TTC549 (cell line): ENCODE results near the gene GGT7.
"Not testable (repeated sequence)": the region's sequence is repeated elsewhere in the genome, so short reads cannot be mapped to it uniquely, and the experiment has no call there.

Experiments used
- FAIRE-seq: peaks from 2 replicates; lab custom pipeline; 2012; peaks lifted over from hg19 to GRCh38; lab: Jason Lieb, UNC

Gene GGT7

GRCh38 chr20:34848597-34848996 is 24.1 kb downstream of the GGT7 start:
- no peak for FAIRE-seq

DNA sequence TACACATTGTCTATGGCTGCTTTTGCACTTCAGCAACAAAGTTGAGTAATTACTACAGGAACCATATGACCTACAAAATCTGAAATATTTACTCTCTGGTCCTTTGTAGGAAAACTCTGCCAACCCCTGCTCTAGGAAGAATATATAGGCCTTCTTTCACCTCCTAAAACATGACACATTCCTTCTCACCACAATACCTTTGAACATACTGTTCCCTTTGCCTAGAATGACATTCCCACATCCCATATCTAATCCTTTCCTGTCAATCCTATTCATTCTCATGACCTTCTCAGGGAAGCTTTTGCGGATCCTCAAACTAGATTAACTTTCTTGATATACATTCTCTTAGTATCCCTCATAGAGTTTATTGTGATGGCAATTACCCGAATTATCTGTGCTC is 29.2 kb downstream of the GGT7 start:
- no peak for FAIRE-seq

- FAIRE-seq: no peak
Measured at GRCh38 chr20:34842143-34842542, 30.5 kb downstream of the GGT7 start.

GRCh38 chr20:34834459-34834893 is 38.2 kb downstream of the GGT7 start:
- FAIRE-seq: peak; percentile 70

DNA sequence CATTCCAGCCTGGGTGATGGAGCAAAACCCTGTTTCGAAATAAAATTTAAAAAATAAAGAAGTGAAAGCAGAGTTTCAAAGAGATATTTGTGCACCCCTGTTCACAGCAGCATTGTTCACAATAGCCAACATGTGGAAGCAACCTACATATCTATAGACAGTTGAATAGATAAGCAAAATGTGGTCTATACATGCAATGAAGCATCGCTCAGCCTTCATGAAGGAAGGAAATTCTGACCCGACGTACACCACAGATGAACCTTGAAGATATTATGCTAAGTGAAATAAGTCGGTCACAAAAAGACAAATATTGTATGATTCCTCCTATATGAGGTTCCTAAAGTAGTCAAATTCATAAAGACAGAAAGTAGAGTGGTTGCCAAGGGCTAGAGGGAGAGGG is 40.7 kb downstream of the GGT7 start:
- no peak for FAIRE-seq

- FAIRE-seq: no peak
Measured at GRCh38 chr20:34829191-34829590, 43.5 kb downstream of the GGT7 start.

DNA sequence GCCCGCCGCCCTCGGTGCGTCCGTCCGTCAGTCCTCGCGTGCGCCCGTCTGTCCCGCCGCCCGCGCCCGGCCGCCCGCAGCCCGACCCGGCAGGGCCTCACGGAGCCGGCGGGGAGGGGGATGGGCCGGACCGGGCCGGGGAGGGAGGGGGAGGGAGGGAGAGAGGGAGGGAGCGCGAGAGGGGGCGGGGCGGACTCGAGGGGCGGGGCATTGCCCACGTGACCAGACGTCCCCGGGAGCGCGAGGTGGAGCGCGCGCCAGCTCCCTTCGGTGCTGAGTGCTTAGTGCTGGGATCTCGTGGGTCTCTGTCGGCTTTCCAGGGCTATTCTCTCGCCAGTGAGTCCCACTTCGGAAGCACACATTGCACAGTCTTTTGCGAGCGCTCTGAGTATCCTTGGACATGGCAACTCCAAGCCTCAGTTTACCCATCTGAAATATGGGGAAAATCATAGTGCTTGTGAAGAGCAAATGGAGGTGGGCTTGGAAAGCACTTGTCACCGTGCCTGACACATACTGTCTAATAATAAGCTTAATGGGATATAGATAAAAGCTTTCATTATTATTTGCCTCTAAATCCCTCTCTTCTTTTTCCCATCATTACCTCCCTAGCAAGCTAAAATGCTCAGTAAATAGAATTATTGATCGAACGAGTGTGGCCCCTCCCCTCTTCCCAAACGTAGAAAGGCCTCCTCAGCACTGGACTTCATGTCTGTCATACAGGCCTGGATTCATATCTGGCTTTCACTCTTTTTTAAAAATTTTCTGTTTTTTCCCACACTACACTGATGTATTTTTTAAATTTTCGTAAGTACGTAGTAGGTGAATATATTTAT is 46.9 kb downstream of the GGT7 start, which contains the start of gene NCOA6:
NCOA6 (minus strand) TSS at position 122 of the 833 bp plus-strand sequence. CDS start 43,296 bp downstream, outside the sequence.
- FAIRE-seq: no peak

DNA sequence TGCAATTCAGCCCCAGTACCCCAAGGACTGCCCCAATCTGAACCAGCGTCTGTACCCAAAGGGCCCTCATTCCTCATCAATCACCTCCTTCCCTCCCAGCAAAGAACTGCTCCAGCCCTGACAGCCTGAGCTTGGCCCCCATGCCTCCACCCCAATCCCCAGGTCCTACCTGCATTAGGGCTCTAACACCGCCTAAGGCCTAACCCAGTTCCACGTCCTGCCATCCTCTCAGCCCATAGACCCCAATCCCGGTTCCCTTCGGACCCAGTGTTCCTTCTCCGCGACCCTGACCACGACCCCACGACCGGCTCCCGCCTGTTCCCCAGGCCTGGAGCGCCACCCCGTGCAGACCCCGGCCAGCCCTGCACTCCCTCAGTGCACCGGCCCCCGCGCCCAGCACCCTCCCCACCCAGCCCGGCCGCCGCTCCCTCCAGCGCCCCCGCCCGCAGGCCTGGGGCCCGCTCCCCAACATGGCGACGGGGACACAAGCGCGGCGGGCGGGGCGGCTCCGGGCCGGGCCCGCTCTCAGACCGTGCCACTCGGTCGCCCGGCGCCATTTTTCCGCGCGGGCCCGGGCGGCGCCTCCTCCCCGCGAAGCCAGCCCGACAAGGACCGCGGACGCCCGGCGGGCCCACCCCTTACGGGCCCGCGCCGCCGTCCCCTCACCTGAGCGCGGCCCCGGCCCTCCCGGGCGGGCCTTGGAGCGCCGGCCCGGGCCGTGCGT is 47.7 kb downstream of the GGT7 start:
- no peak for FAIRE-seq

- no peak for FAIRE-seq
Measured at GRCh38 chr20:34824452-34824805, 48.2 kb downstream of the GGT7 start.

DNA sequence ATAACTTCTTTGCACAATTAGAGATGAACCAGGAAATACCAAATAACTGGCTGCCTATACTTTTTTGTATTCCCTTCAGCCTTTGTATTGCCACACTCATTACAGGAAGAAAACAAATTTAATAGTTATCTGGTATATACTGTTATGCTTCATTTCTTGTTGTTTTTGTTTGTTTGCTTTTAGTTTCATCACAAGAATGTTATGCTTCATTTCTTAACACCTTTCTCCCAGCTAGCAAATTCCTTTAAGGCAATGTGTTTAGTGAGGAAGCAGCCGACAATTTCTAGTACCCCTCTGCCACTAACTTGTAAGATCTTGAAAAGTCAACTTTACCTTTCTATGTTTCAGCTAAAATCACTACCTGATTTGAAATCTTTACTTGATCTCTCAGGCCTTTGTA is 48.6 kb downstream of the GGT7 start:
- FAIRE-seq: no peak

DNA sequence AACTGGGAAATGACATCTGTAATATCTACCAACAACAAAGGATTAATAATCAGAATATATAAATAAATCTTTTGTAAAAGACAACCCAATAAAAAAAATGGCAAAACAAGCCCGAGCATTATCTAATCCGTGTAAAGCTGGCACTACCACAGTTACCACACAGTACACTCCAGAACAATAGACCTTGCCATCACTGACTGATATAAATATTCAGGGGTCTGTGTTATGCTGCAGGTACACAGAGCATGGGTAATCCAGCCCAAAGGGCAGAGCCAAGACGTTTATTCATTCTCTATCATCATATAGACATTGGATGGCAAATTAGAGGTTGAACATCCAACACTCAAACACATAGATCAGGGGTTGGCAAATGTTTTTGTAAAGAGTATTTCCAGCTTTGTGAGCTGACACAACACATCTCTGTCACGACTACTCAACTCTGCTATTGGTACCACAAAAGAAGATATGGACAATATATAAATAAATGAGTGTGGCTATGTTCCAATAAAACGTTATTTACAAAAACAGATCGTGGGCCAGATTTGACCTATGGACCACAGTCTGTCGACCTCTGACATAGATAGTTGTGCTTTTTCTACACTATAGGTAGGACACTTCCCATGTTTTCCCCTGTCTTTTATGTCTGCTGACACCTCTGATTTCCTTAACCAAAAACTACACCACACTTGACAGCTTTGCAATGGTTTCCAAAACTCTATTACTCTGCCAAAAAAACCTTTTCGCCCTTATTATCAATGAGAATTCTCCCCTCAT is 51.7 kb downstream of the GGT7 start:
- FAIRE-seq: no peak

DNA sequence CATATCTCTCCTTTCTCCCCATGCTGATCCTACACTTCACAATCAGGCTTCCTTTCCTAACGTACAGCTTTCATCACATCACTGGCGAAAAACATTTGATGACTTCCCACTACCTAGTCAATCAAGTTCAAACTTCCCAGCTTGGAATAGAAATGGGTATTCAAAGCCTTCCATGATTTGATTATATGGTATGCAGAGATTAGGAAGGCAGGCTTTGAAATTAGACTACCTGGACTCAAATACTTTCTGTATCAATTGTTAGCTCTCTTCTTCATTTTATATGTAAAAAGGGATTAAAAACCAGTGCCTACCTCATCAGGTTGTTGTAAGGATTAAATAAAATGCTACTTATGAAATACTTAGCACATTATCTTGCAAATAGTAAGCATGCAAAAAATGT is 54.9 kb downstream of the GGT7 start:
- no peak for FAIRE-seq

DNA sequence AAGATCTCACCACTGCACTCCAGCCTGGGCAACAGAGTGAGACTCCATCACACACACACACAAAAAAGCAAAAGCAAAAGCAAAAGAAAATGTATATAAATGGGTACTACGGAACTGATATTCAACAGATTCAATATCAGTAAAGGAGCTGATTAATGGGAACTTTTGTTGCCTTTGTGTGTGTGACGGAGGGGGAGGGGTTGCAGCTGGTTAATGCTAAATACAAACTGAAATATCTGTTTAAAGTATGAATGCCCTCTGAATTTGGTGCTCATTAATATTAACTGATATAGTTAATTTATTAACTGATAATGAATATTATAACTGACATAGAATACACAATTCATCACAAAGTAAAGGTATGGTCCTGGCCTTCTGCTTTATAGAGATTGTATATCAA is 55.6 kb downstream of the GGT7 start:
- no peak for FAIRE-seq

DNA sequence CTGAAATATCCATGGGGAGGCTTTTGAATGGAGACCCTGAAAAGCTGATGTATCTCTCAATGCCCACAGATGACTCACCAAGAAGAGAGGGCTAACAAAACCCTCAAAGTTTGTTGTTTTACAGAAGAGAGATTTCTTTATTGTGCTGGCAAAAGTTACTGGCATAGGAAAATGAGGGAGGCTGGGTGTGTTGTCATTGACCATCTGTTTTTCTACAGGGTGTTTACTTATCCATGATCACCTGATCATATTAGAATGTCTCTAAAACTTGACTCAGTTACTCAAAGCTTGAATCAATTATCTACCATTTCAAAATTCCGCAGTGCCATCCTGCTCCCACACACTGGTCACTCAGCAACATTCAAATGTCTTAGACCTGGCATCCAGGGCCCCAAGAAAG is 57.0 kb downstream of the GGT7 start:
- FAIRE-seq: no peak

DNA sequence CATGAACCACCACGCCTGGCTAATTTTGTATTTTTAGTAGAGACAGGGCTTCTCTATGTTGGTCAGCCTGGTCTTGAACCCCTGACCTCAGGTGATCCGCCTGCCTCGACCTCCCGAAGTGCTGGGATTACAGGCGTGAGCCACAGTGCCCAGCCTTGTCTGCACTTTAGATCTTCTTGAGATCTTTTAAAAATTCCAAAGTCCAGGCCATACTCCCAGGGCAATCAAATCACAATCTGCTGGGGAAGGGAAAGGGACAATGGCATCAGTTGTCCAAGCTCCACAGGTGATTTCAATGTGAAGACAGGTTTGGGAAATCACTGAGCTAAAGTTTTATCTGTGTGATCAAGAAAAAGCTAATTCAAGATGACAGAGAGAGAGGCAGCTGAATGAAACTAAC is 64.1 kb downstream of the GGT7 start:
- FAIRE-seq: no peak

- not testable (repeated sequence) for FAIRE-seq
Measured at GRCh38 chr20:34807944-34808465, 64.7 kb downstream of the GGT7 start.

DNA sequence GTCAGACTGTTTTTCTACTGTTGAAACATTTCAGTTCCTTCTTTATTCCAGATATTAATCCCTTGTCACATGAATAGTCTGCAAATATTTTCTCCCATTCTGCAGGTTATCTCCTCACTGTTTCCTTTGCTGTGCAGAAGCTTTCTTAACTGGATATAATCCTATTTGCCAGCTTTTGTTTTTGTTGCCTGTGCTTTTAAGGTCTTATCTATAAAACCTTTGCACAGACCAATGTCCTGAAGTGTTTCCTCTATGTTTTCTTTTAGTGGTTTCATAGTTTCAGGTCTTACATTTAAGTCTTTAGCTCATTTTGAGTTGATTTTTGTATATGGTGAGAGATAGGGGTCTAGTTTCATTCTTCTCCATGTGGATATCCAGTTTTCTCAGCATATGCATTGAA is 66.4 kb downstream of the GGT7 start:
- no peak for FAIRE-seq

DNA sequence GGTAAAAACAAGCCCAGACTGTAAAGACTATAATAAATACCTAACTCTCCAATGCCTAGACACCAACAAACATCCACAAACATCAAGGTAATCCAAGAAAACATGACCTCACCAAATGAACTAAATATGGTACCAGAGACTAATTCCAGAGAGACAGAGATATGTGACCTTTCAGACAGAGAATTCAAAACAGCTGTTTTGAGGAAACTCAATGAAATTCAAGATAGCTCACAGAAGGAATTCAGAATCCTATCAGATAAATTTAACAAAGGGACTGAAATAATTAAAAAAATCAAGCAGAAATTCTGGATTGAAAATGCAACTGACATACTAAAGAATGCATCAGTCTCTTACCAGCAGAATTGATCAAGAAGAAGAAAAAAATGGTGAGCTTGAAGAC is 73.8 kb downstream of the GGT7 start:
- no peak for FAIRE-seq

DNA sequence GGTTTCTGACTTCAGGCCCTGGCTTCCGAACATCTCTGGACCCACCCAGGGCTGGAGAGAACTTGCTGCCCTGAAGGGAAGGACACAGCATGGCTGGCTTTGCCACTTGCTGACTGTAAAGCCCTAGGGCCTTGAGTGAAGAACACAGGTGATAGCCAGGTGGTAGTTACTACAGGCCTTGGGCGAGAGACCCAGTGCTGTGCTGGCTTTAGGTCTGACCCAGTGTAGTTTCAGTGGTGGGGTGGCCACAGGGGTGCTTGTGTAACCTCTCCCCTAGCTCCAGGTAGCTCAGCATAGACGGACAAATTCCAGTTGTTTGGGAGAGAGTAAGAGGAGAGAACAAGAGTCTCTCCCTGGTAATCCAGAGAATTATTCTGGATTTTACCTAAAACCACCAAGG is 74.3 kb downstream of the GGT7 start:
- no peak for FAIRE-seq

GRCh38 chr20:34797012-34797995 is 75.4 kb downstream of the GGT7 start:
- no peak for FAIRE-seq
